HG03196 (cell line): ENCODE data around the gene TMEM183A.

Experiments
- ATAC-seq: cut with Tn5 transposase; IDR thresholded peaks from one replicate; pipeline ENCODE4 v1.9.1; 2021; ENCODE audit not compliant: unreplicated experiment

TMEM183A gene

GRCh38 chr1:203028067-203028783 is 21.1 kb downstream of the TMEM183A start:
- ATAC-seq = no peak

DNA sequence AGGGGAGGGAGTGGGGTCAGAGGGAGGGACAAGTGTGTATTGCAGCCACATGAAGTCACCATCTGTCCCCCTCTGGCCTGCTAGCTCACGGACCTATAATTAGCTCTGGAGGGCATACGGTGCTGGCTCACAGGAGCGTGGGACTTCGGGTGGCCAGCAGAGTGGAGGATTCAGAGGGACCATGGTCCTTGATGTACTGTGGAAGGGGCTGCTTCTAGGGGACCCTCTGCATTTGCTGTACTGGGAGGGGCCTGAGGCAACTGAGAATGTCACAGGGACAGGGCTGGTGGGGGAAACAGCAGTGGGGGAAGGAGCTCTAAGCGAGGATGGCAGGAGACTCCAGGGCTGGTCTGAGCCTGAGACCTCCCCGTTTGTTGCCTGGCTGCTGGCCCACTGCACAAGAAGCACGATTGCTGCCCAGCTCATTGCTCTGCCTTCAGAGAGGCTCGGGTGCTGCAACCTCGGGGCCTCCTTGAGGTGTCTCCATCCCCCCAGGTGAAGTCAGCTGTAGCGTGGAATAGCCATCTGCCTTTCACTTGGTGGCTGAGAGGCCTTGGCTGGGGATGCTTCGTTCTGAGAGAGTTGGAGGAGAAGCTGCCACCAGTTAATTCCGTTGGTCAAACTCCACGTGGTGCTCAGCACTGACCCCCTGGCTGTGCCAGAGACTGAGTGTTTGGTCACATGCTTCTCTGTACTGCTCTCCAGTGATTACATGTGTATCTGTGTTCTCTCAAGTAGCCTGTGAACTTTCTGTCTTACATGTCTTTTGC is 21.8 kb downstream of the TMEM183A start:
- no peak for ATAC-seq

GRCh38 chr1:203031467-203031866 is 24.3 kb downstream of the TMEM183A start:
- no peak for ATAC-seq

DNA sequence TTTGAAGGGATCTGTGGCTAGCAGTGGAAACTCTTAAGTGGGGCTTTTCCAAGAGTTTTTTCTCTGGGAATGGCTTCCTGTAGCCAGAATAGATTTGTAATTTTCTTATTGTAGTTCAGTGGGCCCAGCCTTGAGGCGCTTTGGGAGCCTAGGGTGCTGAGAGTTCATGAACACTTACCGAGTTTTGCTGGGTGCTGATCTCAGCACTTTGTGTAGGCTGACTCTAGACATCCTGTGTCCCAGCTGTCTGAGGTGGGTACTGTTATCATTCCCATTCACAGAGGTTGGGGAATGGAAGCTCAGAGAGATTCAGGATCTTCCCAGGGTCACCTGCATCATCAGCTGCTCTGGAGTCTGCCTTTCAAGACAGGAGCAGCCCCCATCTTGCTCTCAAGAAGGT is 26.1 kb downstream of the TMEM183A start:
- no peak for ATAC-seq

- ATAC-seq = no peak
Measured at GRCh38 chr1:203033917-203034316, 26.7 kb downstream of the TMEM183A start.

GRCh38 chr1:203034422-203035110 is 27.4 kb downstream of the TMEM183A start:
- ATAC-seq = no peak

DNA sequence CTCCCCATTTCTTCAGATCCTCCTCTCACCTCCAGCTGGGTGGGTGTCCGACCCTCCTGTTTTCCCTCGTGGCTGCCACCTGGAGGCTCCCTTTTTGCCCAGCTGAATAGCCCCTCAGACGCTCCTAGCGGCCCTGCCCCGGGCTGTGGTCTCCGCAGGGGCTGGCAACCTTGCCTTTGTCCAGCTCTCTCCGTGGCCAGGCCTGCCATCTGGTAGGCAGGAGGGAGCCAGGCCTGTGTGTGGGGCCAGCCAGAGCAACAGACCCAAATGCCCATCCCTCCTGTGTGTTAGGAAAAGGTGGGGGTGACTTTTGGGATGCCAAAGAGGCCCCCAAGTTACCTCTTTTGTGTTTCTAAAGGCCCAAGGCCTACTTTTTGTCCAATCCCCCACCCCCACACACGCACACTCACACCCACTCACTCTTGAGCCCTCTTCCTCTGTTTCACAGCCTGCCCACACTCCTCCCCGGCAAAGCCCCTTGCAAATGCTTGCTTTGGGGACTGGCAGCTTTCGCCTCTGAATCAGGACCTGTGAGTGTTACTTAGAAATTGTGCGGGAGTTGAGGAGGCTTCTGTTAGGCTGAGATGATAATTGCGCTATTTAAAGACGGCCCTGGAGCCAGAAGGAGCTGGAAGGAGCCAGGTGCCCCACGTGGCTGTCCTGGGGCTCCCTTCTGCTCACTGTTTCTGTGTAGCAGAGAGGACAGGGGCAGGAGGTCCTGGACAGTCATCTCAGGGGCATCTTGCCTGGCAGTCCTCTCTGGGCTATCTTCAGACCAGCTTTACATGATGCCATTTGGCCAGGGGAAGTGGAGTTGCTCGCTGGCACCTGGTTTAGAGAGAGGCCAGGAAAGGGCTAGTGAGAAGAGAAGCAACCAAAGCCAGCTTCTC is 28.2 kb downstream of the TMEM183A start:
- ATAC-seq = no peak

GRCh38 chr1:203036135-203036534 is 29.0 kb downstream of the TMEM183A start:
- ATAC-seq = no peak

GRCh38 chr1:203036537-203036936 is 29.4 kb downstream of the TMEM183A start:
- ATAC-seq = no peak

DNA sequence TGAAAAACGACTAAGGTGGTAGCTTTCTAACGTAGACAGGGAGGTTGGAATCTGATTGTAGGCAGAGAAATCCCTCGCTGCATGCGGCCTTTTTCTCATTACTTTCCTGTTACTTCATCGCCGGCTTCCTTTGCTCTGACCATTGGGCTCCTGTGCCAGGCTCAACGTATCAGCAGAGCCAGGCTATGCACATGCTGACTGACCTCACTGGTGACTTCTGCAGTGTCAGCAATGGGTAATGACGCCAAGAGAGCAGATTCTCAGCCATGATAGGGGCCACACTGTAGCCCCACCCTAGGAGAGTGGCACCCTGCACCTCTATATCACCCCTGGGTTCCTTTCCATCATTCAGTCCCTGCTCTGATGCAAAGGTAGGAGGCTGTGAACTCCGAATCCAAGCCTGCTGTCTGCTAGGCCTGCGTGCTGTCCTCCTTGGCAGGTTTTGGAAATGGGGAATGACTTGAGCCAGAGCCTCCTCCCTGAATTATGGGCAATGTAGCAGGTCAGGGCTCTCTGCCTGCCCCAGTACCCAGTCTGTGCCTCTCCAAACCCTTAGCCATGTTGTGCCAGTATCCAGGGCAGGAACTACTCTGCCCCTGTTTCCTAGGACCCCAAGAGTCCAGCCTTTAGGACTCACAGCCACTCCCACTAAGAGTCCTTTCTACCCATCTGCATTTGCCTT is 30.5 kb downstream of the TMEM183A start:
- no peak for ATAC-seq

DNA sequence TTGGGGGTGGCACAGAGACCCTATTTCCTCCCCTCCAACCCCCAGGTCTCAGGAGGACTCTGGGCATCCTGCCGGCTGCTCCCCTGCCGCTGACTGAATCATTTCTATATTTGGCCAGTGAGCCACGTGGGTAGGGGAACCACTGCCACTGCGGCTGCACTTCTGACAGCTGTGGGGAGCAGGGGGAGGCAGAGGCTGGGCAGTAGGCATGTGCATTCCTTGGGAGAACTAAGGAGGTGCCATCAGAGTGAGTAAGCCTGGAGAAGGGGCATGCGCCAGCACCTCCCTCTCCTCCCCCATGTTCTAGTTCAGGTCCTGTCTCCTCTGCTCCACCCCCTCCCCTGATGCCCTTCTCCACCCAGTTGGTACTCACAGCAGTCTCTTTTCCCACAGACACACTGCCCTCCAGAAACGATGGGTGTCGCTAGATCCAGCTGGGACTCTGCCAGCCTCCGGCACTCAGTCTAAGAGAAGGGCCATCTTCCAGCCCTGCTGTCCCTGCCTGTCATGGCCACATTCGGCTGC is 31.1 kb downstream of the TMEM183A start:
- ATAC-seq = no peak

GRCh38 chr1:203038891-203039608 is 31.9 kb downstream of the TMEM183A start:
- ATAC-seq = no peak

DNA sequence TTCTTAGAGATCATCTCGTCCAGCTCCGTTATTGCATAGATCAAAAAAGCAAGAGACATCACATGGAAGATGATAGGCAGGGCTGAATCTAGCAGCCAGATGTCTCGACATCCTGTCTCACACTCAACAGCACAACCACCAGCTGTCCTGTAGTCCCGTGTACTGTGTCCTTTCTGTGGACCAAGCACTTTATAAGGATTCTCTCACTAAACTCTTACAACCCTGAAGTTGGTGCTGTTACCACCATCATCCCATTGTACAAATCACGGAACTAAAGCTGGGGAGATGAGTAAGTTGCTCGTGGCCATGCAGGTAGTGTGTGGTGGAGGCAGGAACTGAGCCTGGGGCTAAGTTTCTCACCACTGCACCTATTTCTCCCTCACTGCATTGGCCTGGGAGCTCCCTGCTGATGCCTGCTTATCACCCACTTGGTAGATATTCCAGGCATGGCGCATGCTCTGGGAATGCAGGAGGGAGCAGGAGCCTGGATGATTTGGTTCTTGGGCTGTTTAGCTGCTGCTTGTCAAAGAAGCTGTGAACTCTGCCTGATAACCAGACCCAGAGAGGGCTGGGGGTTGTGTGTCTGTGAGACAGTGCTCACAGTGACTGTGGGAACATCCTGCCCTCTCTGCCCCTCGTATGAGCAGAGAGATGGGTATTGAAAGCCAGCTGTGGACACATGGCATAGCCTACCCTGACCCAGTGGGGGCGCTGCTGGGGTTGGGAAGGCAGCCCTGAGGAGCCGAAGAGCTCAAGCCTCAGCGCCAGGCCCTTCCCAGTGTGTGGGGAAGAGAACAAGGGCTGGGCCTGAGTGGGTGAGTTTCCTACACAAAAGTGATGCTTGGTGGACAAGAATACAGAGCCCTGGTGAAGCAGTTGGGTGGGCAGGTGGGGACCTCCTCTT is 32.7 kb downstream of the TMEM183A start:
- no peak for ATAC-seq

GRCh38 chr1:203040513-203041275 is 33.5 kb downstream of the TMEM183A start:
- no peak for ATAC-seq

DNA sequence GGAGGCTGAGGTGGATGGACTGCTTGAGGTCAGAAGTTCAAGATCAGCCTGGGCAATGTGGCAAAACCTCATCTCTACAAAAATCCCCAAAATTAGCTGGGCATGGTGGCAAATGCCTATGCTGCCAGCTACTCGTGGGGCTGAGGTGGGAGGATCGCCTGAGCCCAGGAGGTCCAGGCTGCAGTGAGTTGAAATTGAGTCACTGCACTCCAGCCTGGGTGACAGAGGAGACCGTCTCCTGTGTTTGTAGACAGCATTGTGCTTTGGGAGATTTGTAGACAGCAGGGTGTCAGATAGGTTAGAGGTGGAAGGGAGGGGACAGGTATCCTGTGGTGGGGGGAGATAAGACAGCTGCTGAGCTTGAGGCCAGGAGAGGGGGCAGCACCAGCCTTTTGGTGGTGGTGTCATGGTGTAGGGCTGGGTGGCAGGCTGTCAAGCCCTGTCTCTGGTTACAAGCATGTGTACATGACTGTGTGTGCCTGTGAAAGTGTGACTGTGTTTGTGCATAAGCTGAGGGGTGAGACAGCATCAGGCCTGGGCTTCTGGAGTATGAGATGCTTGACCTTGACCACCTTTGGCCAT is 34.3 kb downstream of the TMEM183A start:
- ATAC-seq = no peak

DNA sequence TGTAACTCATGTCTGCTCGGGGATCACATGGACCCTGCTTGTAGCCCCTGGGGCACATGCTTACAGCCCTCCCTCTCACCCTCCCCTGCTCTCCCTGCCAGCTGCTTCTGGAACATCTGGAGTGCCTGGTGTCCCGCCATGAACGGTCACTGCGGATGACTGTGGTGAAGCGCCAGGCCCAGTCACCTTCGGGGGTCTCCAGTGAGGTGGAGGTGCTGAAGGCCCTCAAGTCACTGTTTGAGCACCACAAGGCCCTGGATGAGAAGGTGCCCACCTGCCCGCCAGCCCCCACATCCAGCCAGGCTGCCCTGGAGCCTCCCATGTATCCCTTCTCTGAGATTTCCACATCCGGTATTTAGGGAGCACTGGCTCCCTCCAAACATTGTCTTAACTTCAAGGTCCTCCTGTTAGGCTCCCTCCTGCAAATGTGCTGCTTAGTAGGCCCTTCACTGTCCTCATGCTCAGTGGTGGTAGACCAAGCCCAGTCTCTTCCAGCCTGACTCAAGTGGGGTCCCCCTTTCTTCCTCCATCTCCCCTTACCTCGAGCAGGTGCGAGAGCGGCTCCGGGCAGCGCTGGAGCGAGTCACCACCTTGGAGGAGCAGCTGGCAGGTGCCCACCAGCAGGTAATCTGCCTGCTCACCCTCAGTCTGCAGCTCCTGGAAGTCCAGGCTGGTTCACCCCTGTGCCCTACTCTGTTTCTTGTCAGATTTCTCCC is 36.8 kb downstream of the TMEM183A start:
- ATAC-seq = no peak
